Transverse colon (tissue), 4 donors: ENCODE results near the gene SLC5A1.

Experiments
- CTCF ChIP-seq, 5 experiments: fragments of 200-600 bp in 3 of 5; fragments of 450-650 bp in 2 of 5; sonication (generic) in 3 of 5; IDR thresholded peaks; 1 replicate in 2 of 5; 2 replicates in 3 of 5; pipeline ENCODE4 v1.5.1; 2016 to 2017; ENCODE audit warnings: antibody characterized with exemption in 5 of 5, inconsistent platforms in 3 of 5, mild to moderate bottlenecking in 2 of 5, moderate library complexity in 1 of 5
- EP300 ChIP-seq: sonication (generic); formaldehyde crosslinking; IDR thresholded peaks from one replicate; pipeline ENCODE4 v1.6.1; 2017; ENCODE audit warnings: antibody characterized with exemption, low read depth
- POLR2AphosphoS5 ChIP-seq, 3 donors: sonication (generic); formaldehyde crosslinking; IDR thresholded peaks; one replicate each; pipeline ENCODE4 v1.6.1; 2016; ENCODE audit warnings: antibody characterized with exemption in 3 of 3

DNA sequence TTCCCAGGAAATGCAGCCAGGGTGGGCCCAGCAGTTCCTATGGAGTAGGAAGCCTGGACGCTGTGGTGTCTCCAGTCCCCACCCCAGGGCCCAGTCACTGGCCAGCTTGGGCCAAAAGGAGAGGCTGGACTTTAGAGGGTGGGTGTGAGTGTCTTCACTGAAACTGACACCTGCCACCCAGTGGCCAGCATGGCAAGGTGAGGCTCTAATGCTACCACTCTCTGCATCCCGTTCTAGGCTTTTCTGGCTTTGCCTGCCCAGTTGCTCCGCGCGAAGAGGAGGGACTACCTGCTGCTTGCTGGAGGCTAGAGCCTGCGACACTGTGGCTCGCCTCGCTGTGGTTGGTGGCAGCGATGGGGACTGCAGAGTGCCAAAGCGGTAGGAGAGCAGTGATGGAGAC is 80.6 kb downstream of the SLC5A1 start:
- TF ChIP-seq CTCF (IDR thresholded peaks at IDR 0.05) (peak in 1 of 5 experiments; percentile 10), POLR2AphosphoS5 (IDR thresholded peaks at IDR 0.05) (no peak), EP300 (no peak)
